Measurements from ENCODE around the gene MALRD1.

MALRD1 gene

GRCh38 chr10:19221216-19221615 lies 172.6 kb downstream of the MALRD1 start:
- no peak for FAIRE-seq
- DNase-seq (ENCODE audit: low spot score): no peak

GRCh38 chr10:19226025-19226424 lies 177.4 kb downstream of the MALRD1 start:
- no peak for DNase-seq (ENCODE audit: low spot score)
- FAIRE-seq: no peak

- no peak for FAIRE-seq
- no peak for DNase-seq (ENCODE audit: low spot score)
These were observed 182.4 kb downstream of the MALRD1 start for GRCh38 chr10:19231034-19231433.

- FAIRE-seq: no peak
These were observed 197.5 kb downstream of the MALRD1 start for GRCh38 chr10:19245889-19246752.

GRCh38 chr10:19247843-19248242 lies 199.2 kb downstream of the MALRD1 start:
- no peak for DNase-seq (ENCODE audit: low spot score)
- no peak for FAIRE-seq

More at GRCh38 chr10:19245889-19246752, 197.5 kb downstream of the MALRD1 start:
- DNase-seq (ENCODE audit: low spot score): no peak

- FAIRE-seq (no peak), DNase-seq (ENCODE audit: low spot score) (no peak)
These were observed 201.9 kb downstream of the MALRD1 start for GRCh38 chr10:19250546-19250945.

GRCh38 chr10:19252531-19252930 lies 203.9 kb downstream of the MALRD1 start:
- FAIRE-seq (no peak), DNase-seq (ENCODE audit: low spot score) (no peak)

GRCh38 chr10:19256331-19256730 lies 207.7 kb downstream of the MALRD1 start:
- FAIRE-seq: no peak

GRCh38 chr10:19263262-19263661 lies 214.7 kb downstream of the MALRD1 start:
- FAIRE-seq (no peak), DNase-seq (ENCODE audit: low spot score) (no peak)

More at GRCh38 chr10:19256331-19256730, 207.7 kb downstream of the MALRD1 start:
- DNase-seq (ENCODE audit: low spot score): no peak

- FAIRE-seq (no peak), DNase-seq (ENCODE audit: low spot score) (no peak)
These were observed 234.7 kb downstream of the MALRD1 start for GRCh38 chr10:19283285-19283684.

- DNase-seq (ENCODE audit: low spot score) (no peak), FAIRE-seq (no peak)
These were observed 235.2 kb downstream of the MALRD1 start for GRCh38 chr10:19283786-19284185.

GRCh38 chr10:19290770-19291169 lies 242.2 kb downstream of the MALRD1 start:
- DNase-seq (ENCODE audit: low spot score): no peak
- FAIRE-seq: no peak

GRCh38 chr10:19294233-19294632 lies 245.6 kb downstream of the MALRD1 start:
- DNase-seq (ENCODE audit: low spot score) (no peak), FAIRE-seq (no peak)

- FAIRE-seq (no peak), DNase-seq (ENCODE audit: low spot score) (no peak)
These were observed 251.0 kb downstream of the MALRD1 start for GRCh38 chr10:19299645-19300044.

GRCh38 chr10:19302117-19302516 lies 253.5 kb downstream of the MALRD1 start:
- DNase-seq (ENCODE audit: low spot score) (peak; percentile 12), FAIRE-seq (peak; percentile 40)

GRCh38 chr10:19310066-19310465 lies 261.5 kb downstream of the MALRD1 start:
- FAIRE-seq (no peak), DNase-seq (ENCODE audit: low spot score) (no peak)

GRCh38 chr10:19316204-19316870 lies 267.7 kb downstream of the MALRD1 start:
- FAIRE-seq: no peak
- DNase-seq (ENCODE audit: low spot score): no peak

GRCh38 chr10:19317952-19318351 lies 269.4 kb downstream of the MALRD1 start:
- no peak for FAIRE-seq
- DNase-seq (ENCODE audit: low spot score): no peak

- DNase-seq (ENCODE audit: low spot score) (no peak), FAIRE-seq (no peak)
These were observed 277.0 kb downstream of the MALRD1 start for GRCh38 chr10:19325581-19325980.

- DNase-seq (ENCODE audit: low spot score) (no peak), FAIRE-seq (no peak)
These were observed 280.0 kb downstream of the MALRD1 start for GRCh38 chr10:19328582-19328981.

- FAIRE-seq (no peak), DNase-seq (ENCODE audit: low spot score) (no peak)
These were observed 280.9 kb downstream of the MALRD1 start for GRCh38 chr10:19329475-19329874.

GRCh38 chr10:19332304-19332703 lies 283.7 kb downstream of the MALRD1 start:
- no peak for FAIRE-seq
- DNase-seq (ENCODE audit: low spot score): no peak

GRCh38 chr10:19333631-19334030 lies 285.0 kb downstream of the MALRD1 start:
- FAIRE-seq: no peak
- DNase-seq (ENCODE audit: low spot score): no peak
